Mesenchymal stem cell (in vitro differentiated cells and primary cell): ENCODE measurements around the gene ACAT2. TPM values are rescaled to one million over a fixed set of nuclear protein-coding genes. Genes with fewer than 3 reads are reported as not detected.

Experiments used
- small RNA-seq: library from polyadenylated mRNA; stranded (forward); fragments of <200 nt; extraction: miRNeasy Mini kit (QIAGEN cat#:217004); gene quantifications from one replicate; pipeline ENCODE3, GENCODE V24; 2013; ENCODE audit warnings: low read depth

ACAT2 gene

Small RNAs within 50 kb of the gene (small RNA-seq; reads per million reads assigned to genes)
- gene RNU4ATAC18P, result not detected
- gene SNORA20, result 11.2 reads per million, percentile 81 among the genes with 10 or more reads in this experiment
- gene SNORA29, result not detected
